Spinal cord (tissue), 10 donors: Measurements from ENCODE around the gene DEPDC5. TPM values are rescaled to one million over a fixed set of nuclear protein-coding genes. Genes with fewer than 3 reads are reported as not detected.

Experiments
- DNase-seq, 6 donors: peaks; one replicate each; pipeline versions ENCODE4 v3.0.0 to v3.0.0-alpha.2; 2013 to 2015; ENCODE audit warnings: low spot score in 6 of 6, low read depth in 4 of 6
- H3K27ac ChIP-seq: one replicate; pipeline ENCODE4 v1.5.1; 2013; ENCODE audit warnings: low read depth, low read length, control low read depth
- H3K27me3 ChIP-seq: one replicate; pipeline ENCODE4 v1.6.1; 2013; ENCODE audit warnings: low read length; ENCODE audit not compliant: control insufficient read depth, insufficient read depth
- H3K36me3 ChIP-seq: one replicate; pipeline ENCODE4 v1.6.1; 2013; ENCODE audit warnings: low read length; ENCODE audit not compliant: control insufficient read depth, insufficient read depth
- H3K4me1 ChIP-seq: one replicate; pipeline ENCODE4 v1.6.1; 2013; ENCODE audit warnings: low read length; ENCODE audit not compliant: control insufficient read depth, insufficient read depth
- H3K4me3 ChIP-seq: one replicate; pipeline ENCODE4 v1.5.1; 2013; ENCODE audit warnings: low read depth, low read length, control low read depth
- H3K9me3 ChIP-seq: one replicate; pipeline ENCODE4 v1.6.1; 2013; ENCODE audit warnings: low read length; ENCODE audit not compliant: control insufficient read depth, insufficient read depth
- WGBS: methylation state at CpG from one replicate; pipeline ENCODE4 v1.1.5; 2013; ENCODE audit warnings: missing lambda C conversion rate; ENCODE audit not compliant: insufficient coverage; 5-methylcytosine and 5-hydroxymethylcytosine counted together
- polyA plus RNA-seq, 2 donors: library from polyadenylated mRNA; unstranded; fragments of 120-200 nt; gene quantifications; one replicate each; pipeline ENCODE4 v1.2.1, GENCODE V29; 2013; ENCODE audit not compliant: insufficient read length in 2 of 2
- total RNA-seq, 2 donors: library from RNA; depleted of rRNA in 1 of 2; stranded (reverse); fragments of 120-200 nt in 1 of 2; fragments of >200 nt in 1 of 2; gene quantifications; one replicate each; pipeline versions ENCODE4 v1.2.3 to v1.2.4, GENCODE V29; 2013 to 2014
- donor health status: healthy.

The DEPDC5 gene
- total and polyA plus RNA-seq, 4 donors: 15.2 to 19.9 (median 18.2) TPM

- 50% methylated on average over 1 of the region's 4 CpGs for WGBS
Observed at GRCh38 chr22:31935961-31936635, 182.3 kb downstream of the DEPDC5 start.

DNA sequence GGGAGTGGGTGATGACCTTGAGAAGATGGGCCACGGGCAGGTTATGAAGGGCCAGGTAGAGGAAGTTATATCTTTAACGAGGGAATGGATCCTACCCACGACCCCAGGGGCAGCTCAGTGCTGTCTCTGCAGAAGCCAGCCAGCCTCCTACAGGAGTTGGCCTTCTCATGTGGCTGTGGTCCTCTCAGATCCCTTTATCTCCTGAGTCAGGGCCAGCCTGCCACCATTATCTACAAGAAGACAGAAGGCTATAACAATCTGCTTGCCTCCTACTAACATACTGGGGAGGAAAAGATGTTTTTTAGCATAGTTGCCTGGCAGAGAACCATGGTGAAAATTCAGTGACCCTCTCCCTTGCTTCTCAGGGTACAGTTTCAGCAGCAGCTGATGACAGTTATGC lies 183.5 kb downstream of the DEPDC5 start:
- Histone ChIP-seq H3K4me3 (no peak overlapping the region), H3K4me1 (peaks cover 24% of the 10 kb centered on the region), H3K27me3 (no peaks in the 10 kb centered on the region), H3K27ac (no peak overlapping the region), H3K36me3 (no peaks in the 10 kb centered on the region), H3K9me3 (no peaks in the 10 kb centered on the region)
- DNase-seq: no peak
- 83% methylated on average over 3 of the region's 3 CpGs for WGBS

More at GRCh38 chr22:31935961-31936635, 182.3 kb downstream of the DEPDC5 start:
- no peak for DNase-seq
- Histone ChIP-seq H3K4me1 (peaks cover 24% of the 10 kb centered on the region), H3K27me3 (no peaks in the 10 kb centered on the region), H3K9me3 (no peaks in the 10 kb centered on the region), H3K4me3 (no peak overlapping the region), H3K36me3 (no peaks in the 10 kb centered on the region), H3K27ac (no peak overlapping the region)

DNA sequence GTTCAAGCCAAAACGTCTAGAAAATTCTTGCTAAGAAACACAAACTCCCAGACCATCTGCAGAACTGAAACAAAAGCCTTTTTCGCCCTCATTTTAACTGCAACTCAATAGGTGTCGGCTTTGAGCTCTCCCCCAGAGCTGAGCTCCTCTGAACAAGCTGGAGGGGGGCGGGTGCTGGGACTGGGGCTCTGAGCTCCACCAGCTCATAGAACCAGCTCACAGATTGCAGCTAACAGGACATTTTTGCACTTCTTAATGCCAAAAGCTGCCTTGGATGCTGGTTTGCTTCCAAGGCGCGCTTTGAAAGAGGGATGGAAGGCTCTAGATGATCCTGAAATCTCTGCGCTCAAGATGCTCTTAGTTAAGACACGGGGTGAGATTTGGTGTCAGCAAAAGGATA lies 184.5 kb downstream of the DEPDC5 start:
- peaks cover 24% of the 10 kb centered on the region for H3K4me1 ChIP-seq
- H3K27ac ChIP-seq: no peak overlapping the region
- H3K4me3 ChIP-seq: no peak overlapping the region
- WGBS: 63% methylated on average over 8 of the region's 8 CpGs
- DNase-seq: peak in 1 of 6 donors; percentile 76
- no peaks in the 10 kb centered on the region for H3K9me3 ChIP-seq
- H3K27me3 ChIP-seq: no peaks in the 10 kb centered on the region
- H3K36me3 ChIP-seq: no peaks in the 10 kb centered on the region

DNA sequence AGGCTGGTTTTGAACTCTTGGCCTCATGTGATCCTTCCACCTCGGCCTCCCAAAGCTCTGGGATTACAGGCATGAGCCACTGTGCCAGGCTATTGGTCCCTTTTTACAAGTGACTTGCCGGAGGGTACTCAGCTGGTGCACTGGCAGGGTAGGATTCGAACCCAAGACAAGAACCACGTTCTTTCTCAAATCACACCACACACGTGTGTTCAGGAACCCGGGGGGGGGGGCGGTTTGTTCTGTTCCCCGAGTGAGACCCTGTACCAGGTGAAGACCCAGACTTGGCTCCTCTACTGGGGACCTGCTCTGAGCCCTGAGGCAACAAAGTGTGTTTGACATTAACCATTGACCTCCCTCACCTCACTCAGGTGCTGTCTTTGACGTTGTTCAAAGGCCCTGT lies 186.7 kb downstream of the DEPDC5 start:
- Histone ChIP-seq H3K4me3 (no peak overlapping the region), H3K27ac (no peak overlapping the region), H3K9me3 (no peaks in the 10 kb centered on the region), H3K36me3 (peaks cover 5% of the 10 kb centered on the region), H3K27me3 (no peaks in the 10 kb centered on the region), H3K4me1 (peaks cover 27% of the 10 kb centered on the region)
- WGBS: 88% methylated on average over 8 of the region's 9 CpGs
- no peak for DNase-seq

DNA sequence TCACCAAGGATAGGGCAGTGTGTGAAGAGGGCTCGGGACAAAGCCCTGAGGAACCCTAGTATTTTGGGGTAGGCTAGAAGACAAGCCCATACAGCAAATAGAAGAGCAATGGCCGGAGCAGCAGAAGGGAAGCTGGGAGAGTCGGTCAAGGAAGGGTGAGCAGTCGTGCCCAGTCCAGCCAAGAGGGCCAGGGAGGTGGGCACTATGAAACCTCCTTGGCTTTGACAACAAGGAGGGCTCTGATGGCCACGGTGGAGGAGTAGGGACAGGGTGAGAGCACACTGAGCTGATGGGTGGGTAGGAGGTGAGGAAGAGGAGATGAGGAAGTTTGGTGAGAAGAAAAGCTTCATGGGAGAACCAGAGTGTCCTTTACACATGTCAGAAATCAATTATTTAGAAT lies 188.3 kb downstream of the DEPDC5 start:
- 97% methylated on average over 4 of the region's 5 CpGs for WGBS
- Histone ChIP-seq H3K4me3 (no peak overlapping the region), H3K27ac (no peak overlapping the region), H3K9me3 (no peaks in the 10 kb centered on the region), H3K4me1 (peaks cover 18% of the 10 kb centered on the region), H3K36me3 (peaks cover 5% of the 10 kb centered on the region), H3K27me3 (no peaks in the 10 kb centered on the region)
- DNase-seq: no peak

DNA sequence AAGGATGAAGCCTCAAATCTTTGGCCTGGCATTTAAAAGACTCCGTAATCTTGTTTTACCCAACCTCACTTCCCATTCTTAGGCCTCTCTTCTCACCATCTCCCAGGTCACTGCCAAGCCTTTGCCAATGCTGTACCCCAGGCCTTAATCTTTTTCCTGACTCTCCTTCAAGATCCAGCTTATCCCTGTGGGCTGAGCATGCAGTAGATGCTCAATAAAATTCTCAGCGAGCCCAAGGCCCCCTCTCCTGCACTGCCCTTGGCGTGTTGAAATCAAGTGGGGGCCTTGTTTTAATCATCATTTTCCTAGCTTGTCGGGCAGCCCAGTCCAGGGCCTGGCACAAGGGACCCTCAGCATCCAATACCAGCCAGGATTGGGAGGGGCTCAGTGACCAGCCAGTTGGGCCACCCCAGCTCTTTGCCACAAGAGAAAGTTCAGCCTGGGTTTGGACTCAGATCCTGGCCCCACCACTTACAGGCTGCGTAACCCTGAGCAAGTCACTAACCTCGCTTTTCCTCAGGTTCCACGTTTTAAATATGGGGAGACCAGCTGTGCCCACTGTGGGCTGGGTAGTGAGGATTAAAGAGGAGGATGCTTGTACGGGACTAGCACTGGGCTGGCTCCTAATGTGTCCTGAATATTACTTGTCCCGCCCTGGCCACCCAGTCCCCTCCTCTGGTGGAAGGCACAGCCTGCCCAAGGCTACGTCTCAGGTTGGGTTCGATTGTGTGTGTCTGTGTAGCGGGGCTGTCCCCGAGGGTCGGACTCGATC lies 189.6 kb downstream of the DEPDC5 start:
- Histone ChIP-seq H3K36me3 (peaks cover 11% of the 10 kb centered on the region), H3K27me3 (no peaks in the 10 kb centered on the region), H3K27ac (peak overlapping the region; percentile 92), H3K4me1 (peaks cover 21% of the 10 kb centered on the region), H3K4me3 (peak overlapping the region; percentile 64), H3K9me3 (no peaks in the 10 kb centered on the region)
- WGBS: 21% methylated on average over 12 of the region's 15 CpGs
- DNase-seq: no peak

- peak; percentile 82 to 99 (median 94) for DNase-seq
- H3K4me1 ChIP-seq: peaks cover 20% of the 10 kb centered on the region
- H3K36me3 ChIP-seq: peaks cover 15% of the 10 kb centered on the region
- H3K9me3 ChIP-seq: no peaks in the 10 kb centered on the region
- H3K27ac ChIP-seq: peak within 1 kb of the TSS; percentile 92
- H3K27me3 ChIP-seq: no peaks in the 10 kb centered on the region
- WGBS: under 1% methylated on average over 66 of the region's 86 CpGs
- peak within 1 kb of the TSS; percentile 88 for H3K4me3 ChIP-seq
Observed at GRCh38 chr22:31943978-31944699, 190.3 kb downstream of the DEPDC5 start, which contains the start of gene YWHAH. TSS of gene YWHAH (plus strand) at chr22:31944535. CDS start at chr22:31944734, 199 bp downstream.

DNA sequence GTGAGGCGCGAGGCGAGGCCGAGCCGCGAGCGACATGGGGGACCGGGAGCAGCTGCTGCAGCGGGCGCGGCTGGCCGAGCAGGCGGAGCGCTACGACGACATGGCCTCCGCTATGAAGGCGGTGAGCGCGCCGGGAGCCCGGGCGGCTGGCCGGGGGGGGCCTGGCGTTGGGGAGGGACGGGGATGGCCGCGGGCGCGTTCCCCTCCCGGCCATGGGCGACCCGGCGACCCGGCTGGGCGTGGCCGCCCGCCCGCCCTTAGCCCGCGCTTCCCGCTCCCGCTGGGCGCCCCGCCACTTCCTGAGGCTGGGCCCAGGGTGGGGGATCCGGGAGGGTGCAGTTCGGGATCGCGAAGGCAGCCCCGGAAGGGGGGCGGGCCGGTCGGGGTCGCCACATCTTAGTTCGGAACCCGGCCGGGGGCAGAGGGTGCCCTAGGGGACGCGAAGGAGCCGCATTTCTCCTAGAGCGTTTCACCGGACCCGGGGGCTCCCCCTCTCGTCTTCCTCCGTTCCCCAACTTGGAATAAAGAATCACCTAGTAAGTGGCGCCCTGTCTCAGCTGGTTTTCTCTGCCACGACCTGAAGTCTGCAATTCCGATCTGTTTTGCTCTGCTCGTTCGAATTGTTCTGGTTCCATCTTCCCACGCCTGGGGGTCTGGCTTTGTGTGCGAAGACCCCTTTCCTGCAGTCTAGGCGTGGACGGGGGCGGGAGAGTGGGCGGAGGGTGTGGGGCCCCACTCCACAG lies 191.1 kb downstream of the DEPDC5 start:
- peaks cover 24% of the 10 kb centered on the region for H3K4me1 ChIP-seq
- no peaks in the 10 kb centered on the region for H3K9me3 ChIP-seq
- H3K27ac ChIP-seq: peak overlapping the region; percentile 87
- 0% methylated on average over 76 of the region's 76 CpGs for WGBS
- H3K36me3 ChIP-seq: peaks cover 20% of the 10 kb centered on the region
- H3K4me3 ChIP-seq: peak overlapping the region; percentile 88
- no peaks in the 10 kb centered on the region for H3K27me3 ChIP-seq
- DNase-seq: peak in 2 of 6 donors; percentile 68 to 71

- under 1% methylated on average over 14 of the region's 15 CpGs for WGBS
- peaks cover 20% of the 10 kb centered on the region for H3K36me3 ChIP-seq
- peaks cover 29% of the 10 kb centered on the region for H3K4me1 ChIP-seq
- peak overlapping the region; percentile 88 for H3K4me3 ChIP-seq
- H3K27me3 ChIP-seq: no peaks in the 10 kb centered on the region
- H3K27ac ChIP-seq: peak overlapping the region; percentile 87
- DNase-seq: no peak
- no peaks in the 10 kb centered on the region for H3K9me3 ChIP-seq
Observed at GRCh38 chr22:31945443-31945855, 191.6 kb downstream of the DEPDC5 start.
